KMS-11 (cell line): Measurements from ENCODE around the gene OSBP2.

Experiments
- H2AFZ ChIP-seq: fragments of 200-600 bp; sonication (generic); 2 replicates; pipeline ENCODE4 v1.6.1; 2016; ENCODE audit warnings: antibody characterized with exemption, mixed run types, low read depth
- H3K27ac ChIP-seq: fragments of 200-600 bp; sonication (generic); 2 replicates; pipeline ENCODE4 v1.6.1; 2016; ENCODE audit warnings: mild to moderate bottlenecking, mixed run types
- H3K27me3 ChIP-seq: fragments of 200-600 bp; sonication (generic); 2 replicates; pipeline ENCODE4 v1.6.1; 2017; ENCODE audit warnings: mild to moderate bottlenecking, low read depth, mixed run types, moderate library complexity; ENCODE audit not compliant: insufficient read depth
- H3K36me3 ChIP-seq: fragments of 200-600 bp; sonication (generic); 2 replicates; pipeline ENCODE4 v1.6.1; 2017; ENCODE audit warnings: mild to moderate bottlenecking, mixed run types; ENCODE audit not compliant: insufficient read depth
- H3K4me1 ChIP-seq: fragments of 200-600 bp; sonication (generic); 2 replicates; pipeline ENCODE4 v1.6.1; 2016; ENCODE audit warnings: mild to moderate bottlenecking, low read depth, mixed run types; ENCODE audit not compliant: poor library complexity, severe bottlenecking
- H3K4me2 ChIP-seq: fragments of 200-600 bp; sonication (generic); 2 replicates; pipeline ENCODE4 v1.7.0; 2016; ENCODE audit warnings: mild to moderate bottlenecking, mixed run types
- H3K4me3 ChIP-seq: fragments of 200-600 bp; sonication (generic); IDR thresholded peaks from 2 replicates; pipeline ENCODE4 v1.6.1; 2017; ENCODE audit warnings: low read depth, low read length, mixed read lengths; ENCODE audit not compliant: insufficient read depth
- H3K79me2 ChIP-seq: fragments of 200-600 bp; sonication (generic); 2 replicates; pipeline ENCODE4 v1.6.1; 2016; ENCODE audit warnings: low read depth, mixed run types; ENCODE audit not compliant: insufficient read depth
- H3K9ac ChIP-seq: fragments of 200-600 bp; sonication (generic); 2 replicates; pipeline ENCODE4 v1.6.1; 2016; ENCODE audit warnings: mild to moderate bottlenecking, mixed run types
- H4K20me1 ChIP-seq: fragments of 200-600 bp; sonication (generic); 2 replicates; pipeline ENCODE4 v1.6.1; 2016; ENCODE audit warnings: mild to moderate bottlenecking, mixed run types; ENCODE audit not compliant: insufficient read depth
- CTCF ChIP-seq: fragments of 200-600 bp; sonication (generic); conservative IDR thresholded peaks from 2 replicates; pipeline ENCODE4 v1.6.1; 2017; ENCODE audit warnings: low read depth, mild to moderate bottlenecking, antibody characterized with exemption, low read length, moderate library complexity, mixed read lengths

OSBP2 gene

GRCh38 chr22:30864441-30865420 lies 170.1 kb downstream of the OSBP2 start:
- no peaks in the 10 kb centered on the region for H3K27me3 ChIP-seq
- H3K79me2 ChIP-seq = no peaks in the 10 kb centered on the region
- H3K4me3 ChIP-seq = no peak overlapping the region
- no peaks in the 10 kb centered on the region for H3K36me3 ChIP-seq
- H4K20me1 ChIP-seq = no peaks in the 10 kb centered on the region
- H3K27ac ChIP-seq = no peak overlapping the region
- H3K4me1 ChIP-seq = no peaks in the 10 kb centered on the region
- H2AFZ ChIP-seq = no peak overlapping the region
- H3K4me2 ChIP-seq = no peak overlapping the region
- no peak overlapping the region for H3K9ac ChIP-seq
- TF ChIP-seq CTCF = no peak

- no peak overlapping the region for H3K4me2 ChIP-seq
- H3K4me3 ChIP-seq = no peak overlapping the region
- H3K79me2 ChIP-seq = no peaks in the 10 kb centered on the region
- H3K27ac ChIP-seq = no peak overlapping the region
- TF ChIP-seq CTCF = no peak
- no peak overlapping the region for H3K9ac ChIP-seq
- H4K20me1 ChIP-seq = no peaks in the 10 kb centered on the region
- no peaks in the 10 kb centered on the region for H3K4me1 ChIP-seq
- H3K36me3 ChIP-seq = no peaks in the 10 kb centered on the region
- H2AFZ ChIP-seq = no peak overlapping the region
- no peaks in the 10 kb centered on the region for H3K27me3 ChIP-seq
These were observed 171.0 kb downstream of the OSBP2 start for GRCh38 chr22:30865656-30866055.

GRCh38 chr22:30866216-30866615 lies 171.5 kb downstream of the OSBP2 start:
- TF ChIP-seq CTCF = no peak
- H3K4me3 ChIP-seq = no peak overlapping the region
- H3K36me3 ChIP-seq = no peaks in the 10 kb centered on the region
- no peaks in the 10 kb centered on the region for H3K27me3 ChIP-seq
- H4K20me1 ChIP-seq = no peaks in the 10 kb centered on the region
- H3K9ac ChIP-seq = no peak overlapping the region
- no peaks in the 10 kb centered on the region for H3K4me1 ChIP-seq
- H3K4me2 ChIP-seq = no peak overlapping the region
- H2AFZ ChIP-seq = no peak overlapping the region
- no peak overlapping the region for H3K27ac ChIP-seq
- no peaks in the 10 kb centered on the region for H3K79me2 ChIP-seq

- Histone ChIP-seq H2AFZ (no peak overlapping the region), H3K27me3 (no peaks in the 10 kb centered on the region), H3K79me2 (no peaks in the 10 kb centered on the region), H3K4me2 (no peak overlapping the region), H4K20me1 (no peaks in the 10 kb centered on the region), H3K27ac (no peak overlapping the region), H3K4me1 (no peaks in the 10 kb centered on the region), H3K36me3 (no peaks in the 10 kb centered on the region), H3K9ac (no peak overlapping the region), H3K4me3 (no peak overlapping the region)
- no peak for TF ChIP-seq CTCF
These were observed 172.2 kb downstream of the OSBP2 start for GRCh38 chr22:30866811-30867271.
